Gastroesophageal sphincter (tissue), 4 donors: ENCODE measurements around the gene GSTCD. TPM values are rescaled to one million over a fixed set of nuclear protein-coding genes. Genes with fewer than 3 reads are reported as not detected.
A peak's percentile ranks its signal among the peaks of the same experiment; 100 is the strongest.
"Not testable (repeated sequence)": the region's sequence is repeated elsewhere in the genome, so short reads cannot be mapped to it uniquely, and the experiment has no call there.

ENCODE experiments used
- ATAC-seq: fragments of 150-250 bp; one replicate; pipeline ENCODE4 v1.9.1; 2016; ENCODE audit warnings: mild to moderate bottlenecking, moderate library complexity
- H3K27ac ChIP-seq, 4 donors: fragments of 200-600 bp; sonication (generic) in 3 of 4; 1 replicate in 3 of 4; 2 replicates in 1 of 4; pipeline ENCODE4 v1.5.1; 2016 to 2019
- H3K27me3 ChIP-seq: fragments of 200-600 bp; sonication (generic); one replicate; pipeline ENCODE4 v1.5.1; 2019
- H3K36me3 ChIP-seq, 2 donors: fragments of 200-600 bp; sonication (generic); one replicate each; pipeline ENCODE4 v1.5.1; 2019; ENCODE audit warnings: control low read depth in 1 of 2
- H3K4me1 ChIP-seq, 3 donors: fragments of 200-600 bp; sonication (generic); 1 replicate in 2 of 3; 2 replicates in 1 of 3; pipeline ENCODE4 v1.5.1; 2016 to 2019; ENCODE audit warnings: control low read depth in 2 of 3
- H3K4me3 ChIP-seq, 2 donors: fragments of 200-600 bp; sonication (generic); one replicate each; pipeline ENCODE4 v1.5.1; 2019; ENCODE audit warnings: mild to moderate bottlenecking in 1 of 2, moderate library complexity in 1 of 2
- H3K9me3 ChIP-seq, 3 donors: fragments of 200-600 bp; sonication (generic); one replicate each; pipeline ENCODE4 v1.5.1; 2017 to 2019; ENCODE audit warnings: control low read depth in 2 of 3
- EP300 ChIP-seq: sonication (generic); formaldehyde crosslinking; IDR thresholded peaks from one replicate; pipeline ENCODE4 v1.6.1; 2017; ENCODE audit warnings: antibody characterized with exemption, mild to moderate bottlenecking
- POLR2A ChIP-seq, 2 donors: fragments of 450-650 bp; IDR thresholded peaks; one replicate each; pipeline ENCODE4 v1.6.1; 2017; ENCODE audit warnings: antibody characterized with exemption in 2 of 2, mild to moderate bottlenecking in 2 of 2, moderate library complexity in 1 of 2
- POLR2AphosphoS5 ChIP-seq: sonication (generic); formaldehyde crosslinking; IDR thresholded peaks from one replicate; pipeline ENCODE4 v1.6.1; 2017; ENCODE audit warnings: antibody characterized with exemption
- WGBS, 2 donors: methylation state at CpG; one replicate each; pipeline ENCODE4 v1.1.5; 2018; ENCODE audit warnings: low coverage in 1 of 2; 5-methylcytosine and 5-hydroxymethylcytosine counted together
- total RNA-seq, 4 donors: library from RNA; depleted of rRNA; stranded (reverse); fragments of >200 nt; gene quantifications; one replicate each; pipeline ENCODE4 v1.1.0, GENCODE V29; 2016
- TF ChIP-seq, protein P1 (sequence below), 4 experiments: fragments of 200-600 bp in 2 of 4; fragments of 450-650 bp in 2 of 4; sonication (generic) in 1 of 4; IDR thresholded peaks; one replicate each; pipeline ENCODE4 v1.5.1; 2017 to 2019; ENCODE audit warnings: antibody characterized with exemption in 4 of 4, mild to moderate bottlenecking in 2 of 4, moderate library complexity in 2 of 4

Gene GSTCD
- total RNA-seq, 4 donors from 2014 or later, result 11.1 to 12.9 (median 12.2) TPM

DNA sequence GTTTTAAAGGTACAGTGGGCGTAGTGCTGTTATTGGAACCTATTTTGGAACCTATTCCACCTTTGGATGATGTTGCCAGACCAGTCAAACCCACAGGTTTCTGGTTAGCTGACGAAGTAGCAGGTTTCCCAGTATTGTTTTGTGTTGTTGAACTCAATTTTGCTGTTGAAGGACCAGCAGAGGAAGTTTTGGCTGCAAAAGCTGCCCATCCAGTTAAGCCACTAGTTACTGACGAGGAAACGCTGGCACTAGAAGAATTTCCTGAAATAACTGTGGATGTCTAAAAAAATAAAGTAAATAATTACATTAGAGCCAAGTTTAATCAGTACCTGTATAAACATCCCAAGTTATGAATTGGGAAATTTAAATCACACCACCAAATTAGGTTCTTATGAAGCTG is 25.5 kb upstream of the GSTCD start:
- Histone ChIP-seq H3K27ac (peak overlapping the region in 1 of 4 donors; percentile 20), H3K9me3 (no peaks in the 10 kb centered on the region), H3K27me3 (no peaks in the 10 kb centered on the region), H3K36me3 (peaks cover 0 to 49% of the 10 kb centered on the region in 2 donors), H3K4me1 (no peaks in the 10 kb centered on the region), H3K4me3 (no peak overlapping the region)
- no peak for ATAC-seq
- TF ChIP-seq POLR2A (IDR thresholded peaks at IDR 0.05), result no peak
- no peak for TF ChIP-seq EP300
- TF ChIP-seq POLR2AphosphoS5, result no peak
- TF ChIP-seq, protein P1, sequence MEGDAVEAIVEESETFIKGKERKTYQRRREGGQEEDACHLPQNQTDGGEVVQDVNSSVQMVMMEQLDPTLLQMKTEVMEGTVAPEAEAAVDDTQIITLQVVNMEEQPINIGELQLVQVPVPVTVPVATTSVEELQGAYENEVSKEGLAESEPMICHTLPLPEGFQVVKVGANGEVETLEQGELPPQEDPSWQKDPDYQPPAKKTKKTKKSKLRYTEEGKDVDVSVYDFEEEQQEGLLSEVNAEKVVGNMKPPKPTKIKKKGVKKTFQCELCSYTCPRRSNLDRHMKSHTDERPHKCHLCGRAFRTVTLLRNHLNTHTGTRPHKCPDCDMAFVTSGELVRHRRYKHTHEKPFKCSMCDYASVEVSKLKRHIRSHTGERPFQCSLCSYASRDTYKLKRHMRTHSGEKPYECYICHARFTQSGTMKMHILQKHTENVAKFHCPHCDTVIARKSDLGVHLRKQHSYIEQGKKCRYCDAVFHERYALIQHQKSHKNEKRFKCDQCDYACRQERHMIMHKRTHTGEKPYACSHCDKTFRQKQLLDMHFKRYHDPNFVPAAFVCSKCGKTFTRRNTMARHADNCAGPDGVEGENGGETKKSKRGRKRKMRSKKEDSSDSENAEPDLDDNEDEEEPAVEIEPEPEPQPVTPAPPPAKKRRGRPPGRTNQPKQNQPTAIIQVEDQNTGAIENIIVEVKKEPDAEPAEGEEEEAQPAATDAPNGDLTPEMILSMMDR (IDR thresholded peaks at IDR 0.05), result no peak
- whole genome bisulfite sequencing, 2 donors, result 64 to 86% methylated on average over 4 of the region's 4 CpGs

DNA sequence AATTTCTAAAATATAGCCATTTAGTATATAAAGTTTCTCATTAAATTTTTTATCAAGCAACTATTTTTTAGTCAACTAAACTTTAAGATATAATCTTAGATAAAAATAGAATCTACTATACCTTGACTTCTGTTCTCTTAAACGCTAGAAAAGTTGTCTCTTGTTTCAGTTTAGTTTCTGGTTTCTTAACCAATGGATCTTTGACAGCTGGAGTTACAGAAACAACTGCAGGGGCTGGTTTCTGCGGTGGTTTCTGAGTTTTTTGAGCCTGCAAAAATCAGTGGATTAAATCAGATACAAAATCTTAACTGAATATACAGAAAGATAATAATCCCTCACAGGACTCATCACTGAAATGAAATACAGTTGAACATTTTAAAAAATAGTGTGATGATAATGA is 22.0 kb upstream of the GSTCD start:
- Histone ChIP-seq H3K4me1 (no peaks in the 10 kb centered on the region), H3K9me3 (no peaks in the 10 kb centered on the region), H3K27ac (no peak overlapping the region), H3K27me3 (no peaks in the 10 kb centered on the region), H3K4me3 (no peak overlapping the region), H3K36me3 (peaks cover 0 to 72% of the 10 kb centered on the region in 2 donors)
- 94 to 100% methylated on average over 2 of the region's 2 CpGs for WGBS, 2 donors
- ATAC-seq, result no peak
- TF ChIP-seq POLR2A (IDR thresholded peaks at IDR 0.05) (no peak), EP300 (no peak), POLR2AphosphoS5 (no peak)
- TF ChIP-seq, protein P1 (IDR thresholded peaks at IDR 0.05), result no peak

DNA sequence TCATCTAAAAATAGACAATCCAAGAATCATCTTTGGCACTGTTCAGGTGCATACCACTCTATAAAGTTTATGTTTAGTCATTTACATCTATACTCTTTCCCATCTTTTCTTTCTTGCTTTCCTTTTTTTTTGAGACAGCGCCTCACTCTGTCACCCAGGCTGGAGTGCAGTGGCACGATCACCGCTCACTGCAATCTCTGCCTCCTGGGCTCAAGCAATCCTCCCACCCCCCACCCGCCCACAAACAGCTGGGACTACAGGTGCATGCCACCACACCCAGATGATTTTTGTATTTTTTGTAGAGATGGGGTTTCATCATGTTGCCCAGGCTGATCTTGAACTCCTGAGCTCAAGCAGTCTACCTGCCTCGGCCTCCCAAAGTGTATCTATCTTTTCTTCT is 13.8 kb upstream of the GSTCD start:
- peaks cover 3 to 90% of the 10 kb centered on the region in 2 donors for H3K36me3 ChIP-seq
- 88 to 94% methylated on average over 1 to 4 of the region's 5 CpGs for WGBS, 2 donors
- H3K27me3 ChIP-seq, result not testable (repeated sequence)

DNA sequence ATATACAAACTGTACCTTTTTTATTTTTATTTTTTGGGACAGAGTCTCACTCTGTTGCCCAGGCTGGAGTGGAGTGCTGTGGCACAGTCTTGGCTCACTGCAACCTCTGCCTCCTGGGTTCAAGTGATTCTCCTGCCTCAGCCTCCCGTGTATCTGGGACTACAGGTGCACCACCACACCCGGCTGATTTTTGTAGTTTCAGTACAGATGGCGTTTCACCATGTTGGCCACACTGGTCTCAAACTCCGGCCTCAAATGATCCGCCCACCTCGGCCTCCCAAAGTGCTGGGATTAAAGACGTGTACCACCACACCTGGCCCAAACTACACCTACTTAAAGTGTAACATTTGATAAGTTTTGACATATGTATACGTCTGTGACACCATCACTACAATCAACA is 12.8 kb upstream of the GSTCD start:
- peaks cover 3 to 87% of the 10 kb centered on the region in 2 donors for H3K36me3 ChIP-seq
- not testable (repeated sequence) for H3K4me1 ChIP-seq, ATAC-seq, H3K4me3 ChIP-seq, H3K27me3 ChIP-seq, H3K27ac ChIP-seq, H3K9me3 ChIP-seq
- 84 to 85% methylated on average over 5 to 8 of the region's 8 CpGs for WGBS, 2 donors

More for the DNA sequence above, 13.8 kb upstream of the GSTCD start:
- H3K4me3 ChIP-seq, ATAC-seq, H3K4me1 ChIP-seq, H3K9me3 ChIP-seq, H3K27ac ChIP-seq: not testable (repeated sequence)

DNA sequence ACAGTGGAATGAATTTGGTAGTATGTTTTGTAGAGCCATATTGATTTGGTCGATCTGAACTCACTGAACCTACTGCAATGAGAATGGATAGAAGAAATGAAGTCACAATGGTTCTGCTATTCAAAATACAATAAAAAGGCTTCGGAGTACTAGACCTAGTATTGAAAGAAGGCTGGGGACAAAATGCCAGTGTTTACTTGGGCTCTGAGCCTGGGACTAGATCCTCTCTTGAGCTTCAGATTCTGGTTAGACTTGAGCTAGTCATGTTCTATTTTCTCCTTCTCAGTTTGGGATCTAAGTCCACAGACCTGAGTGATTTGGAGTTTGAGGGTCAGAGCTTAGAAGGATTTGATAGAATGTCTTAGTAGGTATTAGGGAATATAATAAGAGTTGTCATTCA is 10.0 kb upstream of the GSTCD start:
- Histone ChIP-seq H3K27me3 (no peaks in the 10 kb centered on the region), H3K4me1 (peaks cover 0 to 9% (median 0%) of the 10 kb centered on the region in 3 donors), H3K9me3 (no peaks in the 10 kb centered on the region), H3K27ac (no peak overlapping the region), H3K36me3 (peaks cover 0 to 63% of the 10 kb centered on the region in 2 donors), H3K4me3 (no peak overlapping the region)
- TF ChIP-seq EP300, result no peak
- TF ChIP-seq, protein P1 (IDR thresholded peaks at IDR 0.05), result no peak
- TF ChIP-seq POLR2AphosphoS5, result no peak
- no peak for TF ChIP-seq POLR2A (IDR thresholded peaks at IDR 0.05)
- WGBS, 2 donors, result 81 to 100% methylated on average over 1 to 2 of the region's 2 CpGs
- ATAC-seq, result no peak

DNA sequence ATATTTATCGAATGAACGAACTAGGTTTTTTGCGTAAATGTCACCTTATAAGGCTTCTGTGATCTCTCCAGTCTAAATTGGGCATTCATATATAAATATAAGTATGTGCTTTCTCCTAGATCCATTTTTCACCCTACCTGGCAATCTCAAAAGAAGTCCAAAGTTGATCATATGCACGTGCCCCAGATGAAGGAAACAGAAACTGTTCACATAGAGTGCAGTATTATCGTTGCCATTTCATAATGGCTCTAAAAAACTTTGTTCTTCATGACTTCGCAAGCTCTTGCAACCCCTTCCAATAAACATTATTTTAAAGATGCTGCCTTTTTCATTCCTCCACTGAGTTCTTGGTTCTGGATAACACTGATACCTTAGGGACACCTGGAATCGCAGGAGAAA is 803 bp upstream of the GSTCD start:
- H3K4me3 ChIP-seq, result peak overlapping the region; percentile 90 to 96
- ATAC-seq, result no peak
- H3K9me3 ChIP-seq, result no peaks in the 10 kb centered on the region
- peak overlapping the region; percentile 76 to 95 (median 94) for H3K27ac ChIP-seq
- TF ChIP-seq POLR2AphosphoS5 (no peak), POLR2A (IDR thresholded peaks at IDR 0.05) (no peak), EP300 (no peak)
- TF ChIP-seq, protein P1 (IDR thresholded peaks at IDR 0.05), result no peak
- H3K4me1 ChIP-seq, result peaks cover 10 to 63% (median 13%) of the 10 kb centered on the region in 3 donors
- no peaks in the 10 kb centered on the region for H3K27me3 ChIP-seq
- H3K36me3 ChIP-seq, result no peaks in the 10 kb centered on the region
- WGBS, 2 donors, result 19 to 24% methylated on average over 6 to 7 of the region's 7 CpGs
